ENCODE results near the gene PTDSS2.

PTDSS2 gene

DNA sequence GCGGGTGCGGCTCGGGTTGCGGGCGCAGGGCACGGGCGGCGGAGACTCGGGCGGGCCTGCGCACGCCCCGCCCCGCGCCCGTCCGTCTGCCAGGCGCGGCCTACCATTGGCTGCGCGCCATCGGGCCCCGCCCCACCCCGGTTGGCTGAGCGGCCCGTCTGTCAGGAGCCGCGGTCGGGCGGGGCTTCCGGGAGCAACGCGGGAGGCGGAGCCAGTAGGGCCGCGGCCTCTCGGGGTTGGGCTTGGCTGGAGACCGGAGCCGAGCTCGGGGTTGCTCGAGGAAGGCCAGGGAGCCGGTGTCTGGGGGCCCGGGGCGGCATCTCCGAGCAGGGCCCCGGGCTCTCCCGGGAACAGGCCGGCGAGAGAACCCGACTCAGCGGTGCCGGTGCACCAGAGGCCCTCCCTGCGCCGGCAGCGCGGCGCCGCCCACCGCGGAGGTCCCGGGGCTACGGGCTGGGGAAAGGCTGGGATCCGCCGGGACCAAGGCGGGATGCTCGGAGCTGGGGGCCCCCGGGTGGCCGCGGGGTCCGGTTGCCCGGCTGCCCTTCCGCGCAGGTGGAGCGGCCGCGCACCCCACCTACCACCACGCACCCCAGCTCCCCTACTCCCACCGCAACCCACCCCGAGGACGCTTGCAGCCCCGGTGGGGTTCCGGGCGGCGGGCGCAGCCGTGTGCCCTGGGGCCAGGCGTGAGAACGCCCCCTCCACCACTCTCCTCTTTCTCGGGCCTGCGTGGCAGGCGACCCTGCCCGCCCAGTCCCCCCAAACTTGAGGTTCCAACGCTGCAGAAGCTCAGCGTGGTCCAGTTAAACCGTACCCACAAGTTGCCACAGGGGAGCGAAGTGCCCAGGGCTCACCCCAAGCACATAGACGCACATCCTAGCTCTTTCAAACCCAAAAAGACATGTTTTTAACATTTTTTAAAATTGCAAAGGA is 85.7 kb downstream of the PTDSS2 start, which contains the start of gene HRAS:
TSS of gene HRAS (minus strand) at position 58 of the 936 bp plus-strand sequence.
- in situ Hi-C loops (cut with HindIII; ENCODE audit: low pct_unique_long_range_greater_than_20kb, low sequenced_read_pairs): no loop called here
- DNase-seq (ENCODE audit: low read depth in 1 of 2, low spot score in 1 of 2): peak; percentile 94 to 98
- TF ChIP-seq JUND (IDR thresholded peaks at IDR 0.05; ENCODE audit: low read depth): no peak

GRCh38 chr11:536841-537621 is 87.0 kb downstream of the PTDSS2 start, which contains the start of gene LRRC56:
LRRC56 (plus strand) TSS chr11:537527; CDS start chr11:540685, 3,158 bp downstream.
- peak; percentile 92 to 95 for DNase-seq (ENCODE audit: low read depth in 1 of 2, low spot score in 1 of 2)
- in situ Hi-C loops (cut with HindIII; ENCODE audit: low pct_unique_long_range_greater_than_20kb, low sequenced_read_pairs): no loop called here
- TF ChIP-seq JUND (IDR thresholded peaks at IDR 0.05; ENCODE audit: low read depth): no peak

- in situ Hi-C loops (cut with HindIII; ENCODE audit: low pct_unique_long_range_greater_than_20kb, low sequenced_read_pairs): no loop called here
- no peak for TF ChIP-seq JUND (IDR thresholded peaks at IDR 0.05; ENCODE audit: low read depth)
- no peak for DNase-seq (ENCODE audit: low read depth in 1 of 2, low spot score in 1 of 2)
Observed at GRCh38 chr11:537622-538430, 87.7 kb downstream of the PTDSS2 start.

- in situ Hi-C loops (cut with HindIII; ENCODE audit: low pct_unique_long_range_greater_than_20kb, low sequenced_read_pairs): no loop called here
- TF ChIP-seq JUND (IDR thresholded peaks at IDR 0.05; ENCODE audit: low read depth): no peak
- DNase-seq (ENCODE audit: low read depth in 1 of 2, low spot score in 1 of 2): no peak
Observed at GRCh38 chr11:538431-539051, 88.5 kb downstream of the PTDSS2 start.

DNA sequence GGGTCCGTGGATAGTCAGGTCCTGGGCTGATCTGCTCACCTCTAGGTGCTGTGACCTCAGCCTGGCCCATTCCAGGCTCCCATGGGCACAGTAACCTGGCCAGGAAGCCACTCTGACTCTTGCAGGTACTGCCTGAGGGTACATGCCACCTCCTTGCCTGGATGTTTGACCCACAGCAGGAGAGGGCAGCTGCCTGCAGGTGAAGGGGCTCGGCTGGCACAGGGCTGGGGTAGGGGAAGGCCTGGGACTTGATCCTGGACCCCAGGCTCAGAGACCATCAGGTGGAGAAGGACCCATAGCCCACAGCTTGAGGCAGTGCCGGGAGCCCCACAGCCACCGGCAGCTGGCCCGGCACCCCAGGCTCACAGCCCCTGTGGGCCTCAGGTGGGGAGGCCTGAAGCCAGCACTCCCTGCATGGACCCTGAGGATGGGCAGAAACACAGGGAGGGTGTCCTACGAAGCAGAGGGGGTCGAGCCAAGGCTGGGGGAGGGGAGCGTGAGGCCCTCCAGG is 89.9 kb downstream of the PTDSS2 start:
- DNase-seq (ENCODE audit: low read depth in 1 of 2, low spot score in 1 of 2): peak in 1 of 2 experiments; percentile 30
- in situ Hi-C loops (cut with HindIII; ENCODE audit: low pct_unique_long_range_greater_than_20kb, low sequenced_read_pairs): no loop called here
- TF ChIP-seq JUND (IDR thresholded peaks at IDR 0.05; ENCODE audit: low read depth): no peak

Measured in T47D (cell line).